K562 (cell line): ENCODE measurements around the gene MRRF. TPM values are rescaled to one million over a fixed set of nuclear protein-coding genes. Genes with fewer than 3 reads are reported as not detected.

ENCODE experiments used
- CAMTA2 ChIP-seq: fragments of 250-450 bp; sonication (Bioruptor Pico); conservative IDR thresholded peaks from 2 replicates; pipeline ENCODE4 v1.5.1; 2022
- CBFB ChIP-seq: sonication (generic); formaldehyde crosslinking; IDR thresholded peaks from 2 replicates; pipeline ENCODE4 v1.4.0; 2020; ENCODE audit warnings: mild to moderate bottlenecking, missing genetic modification reagents
- ELF4 ChIP-seq: fragments of 450-650 bp; formaldehyde crosslinking; IDR thresholded peaks from 2 replicates; pipeline ENCODE4 v1.4.0; 2022; ENCODE audit warnings: missing genetic modification characterization
- ETV1 ChIP-seq: fragments of 450-650 bp; conservative IDR thresholded peaks from 2 replicates; pipeline ENCODE4 v1.6.1; 2016; ENCODE audit warnings: missing genetic modification characterization, control low read depth, low read depth, missing compliant biosample characterization
- FOS ChIP-seq: IDR thresholded peaks from 3 replicates; pipeline ENCODE4 v1.6.1; 2011; ENCODE audit not compliant: insufficient read length; ENCODE audit errors: extremely low read depth
- FOXJ2 ChIP-seq: fragments of 200-800 bp; sonication (Bioruptor generic); IDR thresholded peaks from 2 replicates; pipeline ENCODE4 v1.6.1; 2016; ENCODE audit warnings: missing genetic modification characterization, missing compliant biosample characterization
- HDAC8 ChIP-seq: fragments of 450-650 bp; IDR thresholded peaks from 2 replicates; pipeline ENCODE4 v1.6.1; 2016; ENCODE audit warnings: mild to moderate bottlenecking, missing genetic modification characterization, moderate library complexity, missing compliant biosample characterization
- HNRNPUL1 ChIP-seq: fragments of 200-400 bp; formaldehyde crosslinking; IDR thresholded peaks from 2 replicates; pipeline ENCODE4 v1.6.1; 2017; ENCODE audit warnings: low read length
- NR3C1 ChIP-seq: sonication (generic); formaldehyde crosslinking; IDR thresholded peaks from 2 replicates; pipeline ENCODE4 v1.8.1; 2022; ENCODE audit warnings: missing genetic modification reagents
- POLR3A ChIP-seq: IDR thresholded peaks from 2 replicates; pipeline ENCODE4 v1.6.1; 2011; ENCODE audit warnings: borderline replicate concordance, mild to moderate bottlenecking, moderate library complexity; ENCODE audit not compliant: insufficient read length, insufficient read depth; ENCODE audit errors: extremely low read depth
- RBM25 ChIP-seq: fragments of 200-400 bp; formaldehyde crosslinking; IDR thresholded peaks from 2 replicates; pipeline ENCODE4 v1.6.1; 2018; ENCODE audit warnings: low read length, low read depth, moderate library complexity; ENCODE audit not compliant: severe bottlenecking
- SREBF2 ChIP-seq: sonication (generic); formaldehyde crosslinking; IDR thresholded peaks from 2 replicates; pipeline ENCODE4 v1.4.0; 2020; ENCODE audit warnings: mild to moderate bottlenecking, missing genetic modification reagents
- SRSF1 ChIP-seq: fragments of 200-400 bp; formaldehyde crosslinking; IDR thresholded peaks from 2 replicates; pipeline ENCODE4 v1.6.1; 2017; ENCODE audit warnings: mild to moderate bottlenecking, low read depth, low read length, moderate library complexity
- TAF9B ChIP-seq: fragments of 450-650 bp; IDR thresholded peaks from 2 replicates; pipeline ENCODE4 v1.6.1; 2018; ENCODE audit warnings: mild to moderate bottlenecking; ENCODE audit not compliant: partially characterized antibody
- XRCC3 ChIP-seq: fragments of 450-650 bp; IDR thresholded peaks from 2 replicates; pipeline ENCODE4 v1.6.1; 2017; ENCODE audit warnings: mild to moderate bottlenecking, moderate library complexity
- ZNF224 ChIP-seq: sonication (generic); formaldehyde crosslinking; IDR thresholded peaks from 2 replicates; pipeline ENCODE4 v1.8.0; 2022; ENCODE audit warnings: mild to moderate bottlenecking, missing genetic modification reagents
- ZNF707 ChIP-seq: fragments of 250-450 bp; sonication (Bioruptor Pico); conservative IDR thresholded peaks from 2 replicates; pipeline ENCODE4 v1.8.0; 2022; ENCODE audit warnings: inconsistent platforms, mild to moderate bottlenecking, moderate library complexity
- polyA plus RNA-seq, 8 experiments: library from polyadenylated mRNA; depleted of rRNA in 4 of 8; stranded (reverse) in 5 of 8; unstranded in 3 of 8; fragments of >200 nt; fragmentation: Nextera tagmentation in 2 of 8; fragmentation: Illumina TruSeq in 1 of 8; extraction: Ambion mirVana in 2 of 8; extraction: Trizol in 1 of 8; gene quantifications; 2 replicates each; pipeline versions ENCODE4 v1.2.1 to v1.2.3, GENCODE V29; 2011 to 2014; ENCODE audit warnings: inconsistent platforms in 1 of 8, missing spikeins in 1 of 8
- total RNA-seq, 7 experiments: library from RNA; depleted of rRNA in 6 of 7; stranded (reverse); fragments of >200 nt in 6 of 7; fragmentation: Illumina TruSeq in 2 of 7; extraction: Trizol in 2 of 7; gene quantifications; 2 replicates each; pipeline versions ENCODE4 v1.2.1 to v1.2.3, GENCODE V29; 2011 to 2021; ENCODE audit warnings: low replicate concordance in 1 of 7
- TF ChIP-seq, protein P1 (sequence below): fragments of 200-800 bp; sonication (Bioruptor generic); IDR thresholded peaks from 2 replicates; pipeline ENCODE4 v1.6.1; 2016; ENCODE audit warnings: missing genetic modification characterization, missing compliant biosample characterization
- TF ChIP-seq, protein P2 (sequence below): conservative IDR thresholded peaks from 2 replicates; pipeline ENCODE4 v1.6.1; 2011; ENCODE audit warnings: low read depth, mild to moderate bottlenecking, low read length; ENCODE audit not compliant: control insufficient read depth
- TF ChIP-seq, protein P3 (sequence below): sonication (generic); formaldehyde crosslinking; IDR thresholded peaks from 2 replicates; pipeline ENCODE4 v1.8.0; 2022; ENCODE audit warnings: mild to moderate bottlenecking, low read depth, missing genetic modification reagents
- TF ChIP-seq, protein P4 (sequence below): fragments of 250-450 bp; sonication (Bioruptor Pico); IDR thresholded peaks from 2 replicates; pipeline ENCODE4 v1.9.0; 2021; ENCODE audit warnings: mild to moderate bottlenecking

Gene MRRF
- total and polyA plus RNA-seq, 9 of the 15 experiments (the other 6 are each of a cell fraction or from before 2014, with no cell fraction given): 55.0 to 105 (median 81.2) TPM

DNA sequence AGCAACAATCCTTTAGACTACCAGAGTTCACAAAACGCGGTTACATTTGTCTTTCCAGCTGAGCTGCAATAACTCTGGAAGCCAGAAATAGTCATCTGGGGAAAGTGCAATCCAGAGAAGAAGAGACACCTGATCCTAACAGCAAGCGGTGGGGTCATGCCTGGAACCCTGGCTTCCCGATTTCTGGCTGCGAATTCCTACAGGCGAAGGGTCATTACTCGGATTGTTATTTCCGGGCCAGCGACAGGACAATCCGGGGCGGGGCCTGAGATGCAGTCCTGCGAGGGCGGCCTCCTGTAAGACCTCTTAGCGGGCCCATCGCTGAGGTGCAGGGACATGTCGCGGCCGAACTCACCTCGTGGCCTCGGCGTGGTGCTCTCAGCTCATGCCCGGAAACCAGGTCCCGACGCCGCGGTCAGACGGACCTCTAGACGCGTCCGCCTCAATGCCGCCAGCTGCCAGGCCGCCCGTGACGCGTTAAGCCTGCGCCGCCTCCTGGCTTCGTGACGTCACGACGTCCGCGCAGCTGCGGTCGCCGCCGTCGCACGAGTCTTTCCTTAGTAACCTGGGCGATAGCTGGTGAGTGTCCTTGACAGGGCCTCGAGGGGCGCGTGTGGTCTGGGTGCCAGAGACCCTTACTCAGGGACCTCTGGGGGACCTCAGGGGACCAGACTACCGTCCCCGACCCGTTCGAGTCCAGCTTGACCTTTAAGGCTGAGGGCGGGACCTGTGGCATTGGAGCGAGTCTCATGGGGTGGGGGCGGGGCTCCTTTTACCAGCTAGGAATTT is at the start of gene MRRF, which contains the start of gene RBM18 (continued):
- TF ChIP-seq ZNF707 (CRISPR knock-in tag): no peak
- TF ChIP-seq POLR3A: no peak
- TF ChIP-seq ELF4: 0 out of 2 replicates have a peak, but pooled peaks have one; percentile 16
- TF ChIP-seq CAMTA2 (CRISPR knock-in tag): no peak
- TF ChIP-seq, protein P1, sequence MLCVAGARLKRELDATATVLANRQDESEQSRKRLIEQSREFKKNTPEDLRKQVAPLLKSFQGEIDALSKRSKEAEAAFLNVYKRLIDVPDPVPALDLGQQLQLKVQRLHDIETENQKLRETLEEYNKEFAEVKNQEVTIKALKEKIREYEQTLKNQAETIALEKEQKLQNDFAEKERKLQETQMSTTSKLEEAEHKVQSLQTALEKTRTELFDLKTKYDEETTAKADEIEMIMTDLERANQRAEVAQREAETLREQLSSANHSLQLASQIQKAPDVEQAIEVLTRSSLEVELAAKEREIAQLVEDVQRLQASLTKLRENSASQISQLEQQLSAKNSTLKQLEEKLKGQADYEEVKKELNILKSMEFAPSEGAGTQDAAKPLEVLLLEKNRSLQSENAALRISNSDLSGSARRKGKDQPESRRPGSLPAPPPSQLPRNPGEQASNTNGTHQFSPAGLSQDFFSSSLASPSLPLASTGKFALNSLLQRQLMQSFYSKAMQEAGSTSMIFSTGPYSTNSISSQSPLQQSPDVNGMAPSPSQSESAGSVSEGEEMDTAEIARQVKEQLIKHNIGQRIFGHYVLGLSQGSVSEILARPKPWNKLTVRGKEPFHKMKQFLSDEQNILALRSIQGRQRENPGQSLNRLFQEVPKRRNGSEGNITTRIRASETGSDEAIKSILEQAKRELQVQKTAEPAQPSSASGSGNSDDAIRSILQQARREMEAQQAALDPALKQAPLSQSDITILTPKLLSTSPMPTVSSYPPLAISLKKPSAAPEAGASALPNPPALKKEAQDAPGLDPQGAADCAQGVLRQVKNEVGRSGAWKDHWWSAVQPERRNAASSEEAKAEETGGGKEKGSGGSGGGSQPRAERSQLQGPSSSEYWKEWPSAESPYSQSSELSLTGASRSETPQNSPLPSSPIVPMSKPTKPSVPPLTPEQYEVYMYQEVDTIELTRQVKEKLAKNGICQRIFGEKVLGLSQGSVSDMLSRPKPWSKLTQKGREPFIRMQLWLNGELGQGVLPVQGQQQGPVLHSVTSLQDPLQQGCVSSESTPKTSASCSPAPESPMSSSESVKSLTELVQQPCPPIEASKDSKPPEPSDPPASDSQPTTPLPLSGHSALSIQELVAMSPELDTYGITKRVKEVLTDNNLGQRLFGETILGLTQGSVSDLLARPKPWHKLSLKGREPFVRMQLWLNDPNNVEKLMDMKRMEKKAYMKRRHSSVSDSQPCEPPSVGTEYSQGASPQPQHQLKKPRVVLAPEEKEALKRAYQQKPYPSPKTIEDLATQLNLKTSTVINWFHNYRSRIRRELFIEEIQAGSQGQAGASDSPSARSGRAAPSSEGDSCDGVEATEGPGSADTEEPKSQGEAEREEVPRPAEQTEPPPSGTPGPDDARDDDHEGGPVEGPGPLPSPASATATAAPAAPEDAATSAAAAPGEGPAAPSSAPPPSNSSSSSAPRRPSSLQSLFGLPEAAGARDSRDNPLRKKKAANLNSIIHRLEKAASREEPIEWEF (CRISPR knock-in tag): no peak; the same call in 1 of the 2 replicates
- TF ChIP-seq ETV1 (tag): peak; percentile 83
- peak; percentile 70 for TF ChIP-seq TAF9B
- TF ChIP-seq, protein P2, sequence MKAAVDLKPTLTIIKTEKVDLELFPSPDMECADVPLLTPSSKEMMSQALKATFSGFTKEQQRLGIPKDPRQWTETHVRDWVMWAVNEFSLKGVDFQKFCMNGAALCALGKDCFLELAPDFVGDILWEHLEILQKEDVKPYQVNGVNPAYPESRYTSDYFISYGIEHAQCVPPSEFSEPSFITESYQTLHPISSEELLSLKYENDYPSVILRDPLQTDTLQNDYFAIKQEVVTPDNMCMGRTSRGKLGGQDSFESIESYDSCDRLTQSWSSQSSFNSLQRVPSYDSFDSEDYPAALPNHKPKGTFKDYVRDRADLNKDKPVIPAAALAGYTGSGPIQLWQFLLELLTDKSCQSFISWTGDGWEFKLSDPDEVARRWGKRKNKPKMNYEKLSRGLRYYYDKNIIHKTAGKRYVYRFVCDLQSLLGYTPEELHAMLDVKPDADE: peak; percentile 88
- no peak for TF ChIP-seq HNRNPUL1
- TF ChIP-seq SREBF2 (CRISPR knock-in tag): no peak
- peak; percentile 95 for TF ChIP-seq CBFB (CRISPR knock-in tag)
- peak; percentile 67; the same call in 1 of the 2 replicates for TF ChIP-seq ZNF224 (CRISPR knock-in tag)
- no peak for TF ChIP-seq RBM25
- peak; percentile 52; the same call in 1 of the 2 replicates for TF ChIP-seq HDAC8 (tag)
- TF ChIP-seq NR3C1 (CRISPR knock-in tag): 0 out of 2 replicates have a peak, but pooled peaks have one; percentile 63
- TF ChIP-seq, protein P3, sequence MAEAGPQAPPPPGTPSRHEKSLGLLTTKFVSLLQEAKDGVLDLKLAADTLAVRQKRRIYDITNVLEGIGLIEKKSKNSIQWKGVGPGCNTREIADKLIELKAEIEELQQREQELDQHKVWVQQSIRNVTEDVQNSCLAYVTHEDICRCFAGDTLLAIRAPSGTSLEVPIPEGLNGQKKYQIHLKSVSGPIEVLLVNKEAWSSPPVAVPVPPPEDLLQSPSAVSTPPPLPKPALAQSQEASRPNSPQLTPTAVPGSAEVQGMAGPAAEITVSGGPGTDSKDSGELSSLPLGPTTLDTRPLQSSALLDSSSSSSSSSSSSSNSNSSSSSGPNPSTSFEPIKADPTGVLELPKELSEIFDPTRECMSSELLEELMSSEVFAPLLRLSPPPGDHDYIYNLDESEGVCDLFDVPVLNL (CRISPR knock-in tag): peak; percentile 68
- TF ChIP-seq FOXJ2 (tag): no peak
- TF ChIP-seq SRSF1: no peak
- TF ChIP-seq XRCC3: no peak
- no peak for TF ChIP-seq FOS
- TF ChIP-seq, protein P4, sequence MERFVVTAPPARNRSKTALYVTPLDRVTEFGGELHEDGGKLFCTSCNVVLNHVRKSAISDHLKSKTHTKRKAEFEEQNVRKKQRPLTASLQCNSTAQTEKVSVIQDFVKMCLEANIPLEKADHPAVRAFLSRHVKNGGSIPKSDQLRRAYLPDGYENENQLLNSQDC (CRISPR knock-in tag): no peak; the same call in 1 of the 2 replicates
